ENCODE results near the gene DEPDC1B. TPM values are rescaled to one million over a fixed set of nuclear protein-coding genes. Genes with fewer than 3 reads are reported as not detected.
"Not testable (repeated sequence)": the region's sequence is repeated elsewhere in the genome, so short reads cannot be mapped to it uniquely, and the experiment has no call there.

Gene DEPDC1B
- polyA plus RNA-seq, 1 donor from 2014 or later = 7.1 TPM

- H3K36me3 ChIP-seq (ENCODE audit: insufficient read depth, low read length) = no peaks in the 10 kb centered on the region
- no peak overlapping the region for H2AFZ ChIP-seq (ENCODE audit: low read depth, low read length)
- no peak overlapping the region for H3K4me3 ChIP-seq (ENCODE audit: low read length)
- no peaks in the 10 kb centered on the region for H3F3A ChIP-seq (ENCODE audit: insufficient read depth, low read length, poor library complexity, severe bottlenecking)
- H3K27me3 ChIP-seq (ENCODE audit: insufficient read depth, low read depth, low read length) = no peaks in the 10 kb centered on the region
- no peak overlapping the region for H3K4me2 ChIP-seq (ENCODE audit: low read length)
- H3K9me3 ChIP-seq (ENCODE audit: low read length) = no peaks in the 10 kb centered on the region
- no peak for TF ChIP-seq CTCF (IDR thresholded peaks at IDR 0.05; ENCODE audit: poor library complexity, severe bottlenecking)
- no peak for TF ChIP-seq SMC3 (conservative IDR thresholded peaks at IDR 0.05; ENCODE audit: poor library complexity)
- no peak for TF ChIP-seq POLR2AphosphoS5 (IDR thresholded peaks at IDR 0.05)
- no peak for TF ChIP-seq EP300 (conservative IDR thresholded peaks at IDR 0.05; ENCODE audit: poor library complexity, severe bottlenecking)
- TF ChIP-seq MXI1 (conservative IDR thresholded peaks at IDR 0.05; ENCODE audit: poor library complexity, severe bottlenecking) = no peak
- TF ChIP-seq EZH2 (IDR thresholded peaks at IDR 0.05; ENCODE audit: borderline replicate concordance, insufficient read depth, low read length, poor library complexity, severe bottlenecking) = no peak
- TF ChIP-seq TAF1 (IDR thresholded peaks at IDR 0.05; ENCODE audit: low read depth) = no peak
- no peak for TF ChIP-seq REST (IDR thresholded peaks at IDR 0.05; ENCODE audit: borderline replicate concordance)
- TF ChIP-seq RAD21 (conservative IDR thresholded peaks at IDR 0.05) = no peak
- H3K9ac ChIP-seq (ENCODE audit: low read length) = no peak overlapping the region
- no peaks in the 10 kb centered on the region for H4K20me1 ChIP-seq (ENCODE audit: insufficient read depth)
- H3K27ac ChIP-seq (ENCODE audit: low read length) = no peak overlapping the region
- H3K79me2 ChIP-seq (replicated peaks; ENCODE audit: insufficient read depth, low read length) = no peaks in the 10 kb centered on the region
- H3K9me2 ChIP-seq (ENCODE audit: insufficient read depth, low read length) = no peaks in the 10 kb centered on the region
These were observed 109.8 kb downstream of the DEPDC1B start for GRCh38 chr5:60590172-60590571.

- H3K27ac ChIP-seq (ENCODE audit: low read length); H3K36me3 ChIP-seq (ENCODE audit: insufficient read depth, low read length); H3K9me2 ChIP-seq (ENCODE audit: insufficient read depth, low read length); H3K9ac ChIP-seq (ENCODE audit: low read length); H3K4me2 ChIP-seq (ENCODE audit: low read length); H3F3A ChIP-seq (ENCODE audit: insufficient read depth, low read length, poor library complexity, severe bottlenecking); H4K20me1 ChIP-seq (ENCODE audit: insufficient read depth); H3K27me3 ChIP-seq (ENCODE audit: insufficient read depth, low read depth, low read length); H3K79me2 ChIP-seq (replicated peaks; ENCODE audit: insufficient read depth, low read length); H2AFZ ChIP-seq (ENCODE audit: low read depth, low read length); H3K9me3 ChIP-seq (ENCODE audit: low read length); H3K4me3 ChIP-seq (ENCODE audit: low read length): not testable (repeated sequence)
These were observed 112.7 kb downstream of the DEPDC1B start for GRCh38 chr5:60587312-60587711.

GRCh38 chr5:60586307-60586901 is 113.6 kb downstream of the DEPDC1B start:
- no peak overlapping the region for H2AFZ ChIP-seq (ENCODE audit: low read depth, low read length)
- no peaks in the 10 kb centered on the region for H4K20me1 ChIP-seq (ENCODE audit: insufficient read depth)
- H3K27ac ChIP-seq (ENCODE audit: low read length) = no peak overlapping the region
- no peak overlapping the region for H3K4me2 ChIP-seq (ENCODE audit: low read length)
- H3K79me2 ChIP-seq (replicated peaks; ENCODE audit: insufficient read depth, low read length) = no peaks in the 10 kb centered on the region
- H3K4me3 ChIP-seq (ENCODE audit: low read length) = no peak overlapping the region
- no peak overlapping the region for H3K9ac ChIP-seq (ENCODE audit: low read length)
- H3K27me3 ChIP-seq (ENCODE audit: insufficient read depth, low read depth, low read length) = no peaks in the 10 kb centered on the region
- no peaks in the 10 kb centered on the region for H3K36me3 ChIP-seq (ENCODE audit: insufficient read depth, low read length)
- no peaks in the 10 kb centered on the region for H3K9me2 ChIP-seq (ENCODE audit: insufficient read depth, low read length)
- H3F3A ChIP-seq (ENCODE audit: insufficient read depth, low read length, poor library complexity, severe bottlenecking) = no peaks in the 10 kb centered on the region
- TF ChIP-seq CTCF (IDR thresholded peaks at IDR 0.05; ENCODE audit: poor library complexity, severe bottlenecking) (peak; percentile 72), RAD21 (conservative IDR thresholded peaks at IDR 0.05) (peak; percentile 73), SMC3 (conservative IDR thresholded peaks at IDR 0.05; ENCODE audit: poor library complexity) (peak; percentile 74), EZH2 (IDR thresholded peaks at IDR 0.05; ENCODE audit: borderline replicate concordance, insufficient read depth, low read length, poor library complexity, severe bottlenecking) (no peak)
- H3K9me3 ChIP-seq (ENCODE audit: low read length) = no peaks in the 10 kb centered on the region

All from neural cell (in vitro differentiated cells).